OCI-M2 (cell line): ENCODE results near the gene UNK.

ENCODE experiments used
- DNase-seq: peaks from one replicate; lab custom pipeline; 2025; ENCODE audit not compliant: unreplicated experiment; lab: John Stamatoyannopoulos, UW

The UNK gene

GRCh38 chr17:75784473-75785015 is at the start of gene UNK:
Gene UNK (plus strand): TSS chr17:75784806. CDS start chr17:75784881, 75 bp downstream.
- DNase-seq = peak; percentile 80

DNA sequence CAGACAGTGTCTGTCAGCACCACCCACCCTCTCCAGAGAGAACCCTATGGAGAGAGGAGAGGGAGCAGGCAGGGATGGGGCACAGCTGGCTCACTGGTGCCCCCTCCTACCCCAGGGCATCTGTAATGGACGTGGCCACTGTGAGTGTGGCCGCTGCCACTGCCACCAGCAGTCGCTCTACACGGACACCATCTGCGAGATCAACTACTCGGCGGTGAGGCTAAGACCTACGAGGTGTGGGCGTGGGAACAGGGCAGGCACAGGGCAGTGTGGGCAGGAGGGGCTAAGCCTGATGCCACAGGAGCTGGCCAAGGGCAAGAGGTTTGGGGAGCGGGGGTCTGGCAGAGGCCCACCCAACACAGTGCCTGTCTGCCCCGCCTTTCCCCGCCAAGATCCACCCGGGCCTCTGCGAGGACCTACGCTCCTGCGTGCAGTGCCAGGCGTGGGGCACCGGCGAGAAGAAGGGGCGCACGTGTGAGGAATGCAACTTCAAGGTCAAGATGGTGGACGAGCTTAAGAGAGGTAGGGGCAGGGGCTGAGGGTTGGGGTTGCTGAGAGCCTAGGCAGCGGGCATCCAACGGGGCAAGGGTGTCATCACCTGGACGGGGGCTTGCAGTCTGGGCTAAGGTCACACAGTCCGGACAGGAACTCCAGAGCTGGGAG is 48.3 kb upstream of the UNK start:
- DNase-seq = no peak

DNA sequence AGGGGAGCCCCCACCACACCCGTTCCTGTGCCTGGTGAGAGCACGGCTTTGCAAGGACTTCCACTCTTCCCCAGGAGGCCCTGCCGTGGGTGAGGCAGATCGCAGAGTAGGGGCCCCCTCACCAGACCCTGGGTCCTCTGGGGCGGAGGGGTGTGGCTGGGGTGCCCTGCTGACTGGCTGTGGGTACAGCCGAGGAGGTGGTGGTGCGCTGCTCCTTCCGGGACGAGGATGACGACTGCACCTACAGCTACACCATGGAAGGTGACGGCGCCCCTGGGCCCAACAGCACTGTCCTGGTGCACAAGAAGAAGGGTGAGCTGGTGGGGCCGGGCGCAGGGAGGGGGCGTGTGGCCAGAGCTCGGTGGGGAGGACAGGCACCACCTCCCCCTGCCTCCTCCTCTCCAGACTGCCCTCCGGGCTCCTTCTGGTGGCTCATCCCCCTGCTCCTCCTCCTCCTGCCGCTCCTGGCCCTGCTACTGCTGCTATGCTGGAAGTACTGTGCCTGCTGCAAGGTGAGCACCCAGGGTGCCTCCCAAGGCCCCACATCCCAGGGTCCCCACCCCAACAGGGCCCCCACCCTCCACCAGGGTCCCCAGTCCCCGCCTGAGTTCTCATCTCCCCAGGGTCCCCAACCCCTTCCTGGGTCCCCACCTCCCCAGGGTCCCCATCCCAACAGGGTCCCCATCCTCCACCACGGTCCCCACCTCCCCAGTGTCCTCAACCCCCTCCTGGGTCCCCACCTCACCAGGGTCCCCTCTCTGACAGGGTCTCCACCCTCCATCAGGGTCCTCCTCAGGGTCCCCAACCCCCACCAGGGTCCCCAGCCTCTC is 47.3 kb upstream of the UNK start:
- DNase-seq = no peak

GRCh38 chr17:75738218-75738802 is 46.3 kb upstream of the UNK start:
- DNase-seq = no peak

DNA sequence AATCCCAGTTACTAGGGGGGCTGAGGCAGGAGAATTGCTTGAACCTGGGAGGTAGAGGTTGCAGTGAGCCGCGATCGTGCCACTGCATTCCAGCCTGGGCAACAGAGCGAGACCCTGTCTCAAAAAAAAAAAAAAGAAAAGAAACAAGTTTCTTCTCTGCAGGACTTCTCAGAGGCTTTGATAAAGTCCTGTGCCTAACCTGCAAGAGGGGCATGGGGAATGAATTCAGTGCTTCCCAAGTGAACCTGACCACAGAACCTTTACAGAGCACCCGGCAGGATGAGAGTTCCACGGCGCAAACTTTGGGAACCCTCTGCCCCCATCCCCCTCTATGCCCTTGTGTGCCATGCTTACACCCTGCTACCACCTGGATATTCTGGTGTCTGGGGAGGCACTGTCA is 45.4 kb upstream of the UNK start:
- no peak for DNase-seq

DNA sequence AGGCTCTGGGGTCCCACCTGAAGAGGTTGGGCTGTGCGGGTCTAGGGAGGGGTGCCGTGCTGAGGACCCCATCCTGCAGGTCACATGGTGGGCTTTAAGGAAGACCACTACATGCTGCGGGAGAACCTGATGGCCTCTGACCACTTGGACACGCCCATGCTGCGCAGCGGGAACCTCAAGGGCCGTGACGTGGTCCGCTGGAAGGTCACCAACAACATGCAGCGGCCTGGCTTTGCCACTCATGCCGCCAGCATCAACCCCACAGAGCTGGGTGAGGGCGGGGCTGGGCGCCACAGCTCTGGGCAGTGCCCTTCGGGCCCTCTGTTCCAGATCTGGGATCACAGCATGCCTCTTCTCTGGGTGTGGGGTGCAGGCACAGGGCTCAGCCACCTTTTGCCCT is 44.8 kb upstream of the UNK start:
- DNase-seq = no peak

DNA sequence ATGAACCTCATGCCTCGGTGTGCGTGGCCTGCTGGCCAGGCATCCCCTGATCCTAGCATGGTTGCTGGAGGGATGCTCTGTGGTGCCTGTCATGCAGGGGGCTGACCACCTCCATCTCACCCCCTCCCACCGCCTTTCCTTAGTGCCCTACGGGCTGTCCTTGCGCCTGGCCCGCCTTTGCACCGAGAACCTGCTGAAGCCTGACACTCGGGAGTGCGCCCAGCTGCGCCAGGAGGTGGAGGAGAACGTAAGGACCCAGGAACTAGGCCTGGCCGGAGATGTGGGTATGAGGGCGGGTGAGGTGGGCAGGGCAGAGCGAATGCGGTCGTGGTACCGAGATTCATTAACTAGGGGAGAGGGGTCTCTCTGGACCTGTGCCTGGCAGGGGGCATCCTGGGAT is 44.4 kb upstream of the UNK start:
- no peak for DNase-seq

GRCh38 chr17:75740631-75741077 is 44.0 kb upstream of the UNK start:
- no peak for DNase-seq

GRCh38 chr17:75742337-75742736 is 42.3 kb upstream of the UNK start:
- DNase-seq = no peak

DNA sequence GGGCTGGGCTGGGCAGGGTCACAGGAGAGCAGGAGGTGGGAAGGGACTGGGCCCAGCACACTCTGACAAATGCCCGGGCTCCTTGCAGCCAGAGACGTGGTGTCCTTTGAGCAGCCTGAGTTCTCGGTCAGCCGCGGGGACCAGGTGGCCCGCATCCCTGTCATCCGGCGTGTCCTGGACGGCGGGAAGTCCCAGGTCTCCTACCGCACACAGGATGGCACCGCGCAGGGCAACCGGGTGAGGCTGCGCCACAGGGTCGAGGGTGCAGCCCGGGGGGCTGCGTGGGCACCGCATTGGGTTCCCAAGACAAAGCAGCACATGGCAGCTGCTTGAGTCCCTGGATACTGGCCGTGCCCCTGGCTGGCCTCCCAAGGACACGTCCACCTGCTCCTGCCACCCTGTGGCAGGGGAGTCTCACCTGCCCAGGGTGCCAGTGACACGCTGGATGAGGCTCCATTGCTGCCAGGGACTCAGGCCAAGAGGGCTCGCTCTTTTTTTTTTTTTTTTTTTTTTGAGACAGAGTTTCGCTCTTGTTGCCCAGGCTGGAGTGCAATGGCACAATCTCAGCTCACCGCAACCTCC is 40.9 kb upstream of the UNK start:
- DNase-seq = no peak

- no peak for DNase-seq
These were observed 35.9 kb upstream of the UNK start for GRCh38 chr17:75748706-75749105.

- DNase-seq = peak; percentile 26
These were observed 34.8 kb upstream of the UNK start for GRCh38 chr17:75749545-75750389.

- DNase-seq = no peak
These were observed 33.8 kb upstream of the UNK start for GRCh38 chr17:75750661-75751423.

DNA sequence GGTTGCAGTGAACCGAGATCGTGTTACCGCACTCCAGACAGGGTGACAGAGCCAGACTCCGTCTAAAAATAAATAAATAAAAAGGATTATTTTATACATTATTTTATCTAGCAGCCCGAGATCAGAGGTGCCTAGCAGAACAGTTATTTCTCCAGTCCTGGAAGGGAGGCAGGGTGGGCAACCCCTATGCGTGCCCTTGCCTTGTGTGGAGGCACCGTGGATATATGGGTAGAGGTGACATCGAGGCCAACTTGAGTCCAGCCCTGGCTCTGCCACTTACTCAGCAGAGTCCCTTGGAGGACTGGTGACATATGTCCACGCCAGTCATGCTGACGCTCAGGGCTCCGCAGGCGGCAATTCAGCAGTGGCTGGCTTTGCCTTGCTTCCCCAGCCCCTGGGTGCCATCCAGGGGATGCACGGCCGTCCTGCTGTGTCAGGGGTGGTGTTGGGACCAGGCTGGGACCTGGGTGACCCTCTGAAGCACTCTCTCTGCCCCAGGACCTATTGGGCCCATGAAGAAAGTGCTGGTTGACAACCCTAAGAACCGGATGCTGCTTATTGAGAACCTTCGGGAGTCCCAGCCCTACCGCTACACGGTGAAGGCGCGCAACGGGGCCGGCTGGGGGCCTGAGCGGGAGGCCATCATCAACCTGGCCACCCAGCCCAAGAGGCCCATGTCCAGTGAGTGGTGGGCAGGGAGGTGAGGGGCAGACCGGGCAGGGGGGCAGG is 32.8 kb upstream of the UNK start:
- DNase-seq = no peak

DNA sequence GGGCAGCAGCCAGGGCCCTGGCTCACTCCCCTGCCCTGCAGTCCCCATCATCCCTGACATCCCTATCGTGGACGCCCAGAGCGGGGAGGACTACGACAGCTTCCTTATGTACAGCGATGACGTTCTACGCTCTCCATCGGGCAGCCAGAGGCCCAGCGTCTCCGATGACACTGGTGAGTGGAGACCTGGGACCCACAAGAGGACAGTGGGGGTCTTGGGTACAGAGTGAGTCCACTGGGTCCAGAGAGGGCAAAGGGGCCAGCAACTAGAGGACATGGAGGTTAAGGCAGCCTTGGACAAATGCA is 32.2 kb upstream of the UNK start:
- no peak for DNase-seq

DNA sequence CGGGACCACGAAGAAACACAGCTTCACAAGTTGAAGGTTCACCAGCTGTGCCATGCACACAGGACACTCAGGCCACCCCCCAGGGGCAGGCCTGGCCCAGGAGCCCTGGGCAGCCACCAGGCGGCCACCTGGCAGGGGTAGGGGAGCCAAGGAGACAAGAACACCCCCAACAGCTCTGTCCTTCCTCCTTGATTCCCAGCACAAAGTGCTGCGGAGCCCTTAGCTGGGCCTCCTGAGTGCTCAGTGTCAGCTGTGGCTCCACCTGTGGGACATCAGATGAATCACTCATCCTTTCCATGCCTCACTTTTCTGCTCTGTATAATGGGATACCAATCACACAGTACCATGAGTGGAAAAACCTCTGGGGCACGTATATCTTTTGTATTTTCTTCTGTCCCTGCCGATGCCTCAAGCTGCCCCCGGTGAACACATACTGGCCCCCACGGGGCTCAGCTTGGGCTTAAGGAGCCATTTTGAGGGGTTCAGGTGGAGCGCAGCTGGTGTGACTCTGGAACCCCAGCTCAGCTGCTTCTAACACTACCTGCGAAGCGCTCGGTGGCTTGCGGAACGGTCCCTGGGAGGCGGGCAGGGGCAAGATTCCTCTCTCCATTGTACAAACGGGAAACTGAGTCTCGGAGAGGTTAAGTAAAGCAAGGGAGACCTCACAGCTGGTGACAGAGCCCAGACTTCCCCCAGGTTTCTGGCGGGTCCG is 31.6 kb upstream of the UNK start:
- DNase-seq = no peak

DNA sequence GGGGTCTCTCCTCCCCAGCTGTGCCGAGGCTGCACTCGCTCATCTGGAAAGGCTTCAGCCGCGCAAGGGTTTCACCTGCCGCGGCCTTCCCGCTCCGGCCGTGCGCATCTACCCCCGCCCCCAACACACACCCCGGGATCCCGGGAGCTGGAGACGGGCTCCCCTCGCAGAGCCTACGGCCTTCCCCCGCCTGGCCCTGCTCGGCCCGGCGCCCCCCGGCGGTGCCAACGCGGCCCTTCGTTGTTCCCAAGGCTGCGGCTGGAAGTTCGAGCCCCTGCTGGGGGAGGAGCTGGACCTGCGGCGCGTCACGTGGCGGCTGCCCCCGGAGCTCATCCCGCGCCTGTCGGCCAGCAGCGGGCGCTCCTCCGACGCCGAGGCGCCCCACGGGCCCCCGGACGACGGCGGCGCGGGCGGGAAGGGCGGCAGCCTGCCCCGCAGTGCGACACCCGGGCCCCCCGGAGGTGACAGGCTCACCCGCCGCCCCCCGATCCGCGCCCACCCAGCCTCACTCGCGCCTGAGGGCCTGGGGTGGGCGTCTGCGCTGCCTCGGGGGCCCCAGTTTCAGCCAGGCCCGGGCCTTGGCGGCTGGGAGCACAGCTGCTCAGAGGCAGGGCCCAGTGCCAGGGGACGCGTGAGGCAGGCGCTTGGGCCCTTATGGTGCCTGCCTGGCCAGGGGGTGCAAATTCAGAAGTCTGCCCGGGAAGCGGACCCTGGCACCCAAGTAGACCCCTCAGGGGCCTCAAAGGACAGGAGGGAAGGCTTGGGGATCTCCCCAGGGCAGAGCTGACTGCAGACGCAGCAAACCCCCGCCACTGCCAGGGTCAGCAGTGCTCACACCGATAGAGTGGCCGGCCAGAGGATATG is 30.9 kb upstream of the UNK start:
- no peak for DNase-seq
